Aorta (tissue), 5 donors: ENCODE results near the gene SLIT3. TPM values are rescaled to one million over a fixed set of nuclear protein-coding genes. Genes with fewer than 3 reads are reported as not detected.

ENCODE experiments used
- ATAC-seq: fragments of 200-7000 bp; cut with Tn5 transposase; one replicate; pipeline ENCODE4 v1.9.1; 2022; ENCODE audit warnings: moderate library complexity; ENCODE audit not compliant: low FRiP score
- DNase-seq, 2 donors: peaks; one replicate each; pipeline ENCODE4 v3.0.0-alpha.2; 2020
- H3K27ac ChIP-seq, 2 donors: one replicate each; pipeline ENCODE4 v1.5.1; 2013; ENCODE audit warnings: low read length in 2 of 2, mild to moderate bottlenecking in 2 of 2, moderate library complexity in 2 of 2, control low read depth in 1 of 2, inconsistent platforms in 1 of 2, low read depth in 1 of 2
- H3K27me3 ChIP-seq, 2 donors: one replicate each; pipeline ENCODE4 v1.6.1; 2013; ENCODE audit warnings: control low read depth in 1 of 2, low read length in 1 of 2, mild to moderate bottlenecking in 1 of 2, moderate library complexity in 1 of 2; ENCODE audit not compliant: insufficient read depth in 2 of 2, control insufficient read depth in 1 of 2
- H3K36me3 ChIP-seq, 2 donors: one replicate each; pipeline ENCODE4 v1.6.1; 2013; ENCODE audit warnings: control low read depth in 1 of 2, low read length in 1 of 2, mild to moderate bottlenecking in 1 of 2; ENCODE audit not compliant: insufficient read depth in 2 of 2, control insufficient read depth in 1 of 2
- H3K4me1 ChIP-seq, 2 donors: one replicate each; pipeline ENCODE4 v1.6.1; 2013; ENCODE audit warnings: low read length in 2 of 2, control low read depth in 1 of 2, mild to moderate bottlenecking in 1 of 2, moderate library complexity in 1 of 2; ENCODE audit not compliant: insufficient read depth in 2 of 2, control insufficient read depth in 1 of 2
- H3K4me3 ChIP-seq, 2 donors: one replicate each; pipeline ENCODE4 v1.5.1; 2013; ENCODE audit warnings: low read length in 2 of 2, control low read depth in 1 of 2, mild to moderate bottlenecking in 1 of 2
- H3K9me3 ChIP-seq: one replicate; pipeline ENCODE4 v1.6.1; 2013; ENCODE audit warnings: mild to moderate bottlenecking, low read length; ENCODE audit not compliant: control insufficient read depth
- WGBS, 2 donors: extraction: QIAGEN DNeasy Blood & Tissue Kit; methylation state at CpG; one replicate each; pipeline ENCODE4 v1.1.7; 2013; 5-methylcytosine and 5-hydroxymethylcytosine counted together
- intact Hi-C, 2 donors: fragments of 100-400 bp; cut with DNase I; formaldehyde crosslinking; loops; one replicate each; pipeline versions ENCODE4 v1.14.2 to v1.15.0; 2022
- long read RNA-seq, 2 donors: library from polyadenylated mRNA; unstranded; transcript quantifications; one replicate each; pipeline ENCODE4 v2.0.0, GENCODE V29; 2020 to 2021
- polyA plus RNA-seq, 2 donors: library from polyadenylated mRNA; stranded (reverse); fragments of 200-250 nt; gene quantifications; one replicate each; pipeline ENCODE4 v1.2.3, GENCODE V29; 2013
- total RNA-seq, 2 donors: library from RNA; stranded (reverse); fragmentation: NEBNext Ultra II Directional; extraction: Animal tissue kit (Norgen Biotek cat#: 25700); gene quantifications; one replicate each; pipeline ENCODE4 v1.2.1, GENCODE V29; 2021
- donor health status: healthy with polysubstance abuse.
- donor health status: Bipolar disorder and iron deficiency.
- donor health status: DM: no; HTN: no; CAD: no.
- donor health status: DM: no; HTN: no; CAD: no.
- donor health status: DM: yes; HTN: yes; CAD: no.

The SLIT3 gene
- total RNA-seq (100 to 1,000 TPM in 1 of 2 donors, 10 to 100 TPM in 1; 85.0 to 108 TPM), polyA plus RNA-seq (10 to 100 TPM in 1 of 2 donors, 1 to 10 TPM in 1; 8.6 to 69.0 TPM)
- long read RNA-seq, donor 1, partial matches to known transcripts: 95 of 129 reads
- long read RNA-seq, donor 1, other reads (novel, unspliced or antisense): 34 of 129 reads
- long read RNA-seq, donor 2, partial matches to known transcripts: 43 of 89 reads
- long read RNA-seq, donor 2, other reads (novel, unspliced or antisense): 46 of 89 reads

DNA sequence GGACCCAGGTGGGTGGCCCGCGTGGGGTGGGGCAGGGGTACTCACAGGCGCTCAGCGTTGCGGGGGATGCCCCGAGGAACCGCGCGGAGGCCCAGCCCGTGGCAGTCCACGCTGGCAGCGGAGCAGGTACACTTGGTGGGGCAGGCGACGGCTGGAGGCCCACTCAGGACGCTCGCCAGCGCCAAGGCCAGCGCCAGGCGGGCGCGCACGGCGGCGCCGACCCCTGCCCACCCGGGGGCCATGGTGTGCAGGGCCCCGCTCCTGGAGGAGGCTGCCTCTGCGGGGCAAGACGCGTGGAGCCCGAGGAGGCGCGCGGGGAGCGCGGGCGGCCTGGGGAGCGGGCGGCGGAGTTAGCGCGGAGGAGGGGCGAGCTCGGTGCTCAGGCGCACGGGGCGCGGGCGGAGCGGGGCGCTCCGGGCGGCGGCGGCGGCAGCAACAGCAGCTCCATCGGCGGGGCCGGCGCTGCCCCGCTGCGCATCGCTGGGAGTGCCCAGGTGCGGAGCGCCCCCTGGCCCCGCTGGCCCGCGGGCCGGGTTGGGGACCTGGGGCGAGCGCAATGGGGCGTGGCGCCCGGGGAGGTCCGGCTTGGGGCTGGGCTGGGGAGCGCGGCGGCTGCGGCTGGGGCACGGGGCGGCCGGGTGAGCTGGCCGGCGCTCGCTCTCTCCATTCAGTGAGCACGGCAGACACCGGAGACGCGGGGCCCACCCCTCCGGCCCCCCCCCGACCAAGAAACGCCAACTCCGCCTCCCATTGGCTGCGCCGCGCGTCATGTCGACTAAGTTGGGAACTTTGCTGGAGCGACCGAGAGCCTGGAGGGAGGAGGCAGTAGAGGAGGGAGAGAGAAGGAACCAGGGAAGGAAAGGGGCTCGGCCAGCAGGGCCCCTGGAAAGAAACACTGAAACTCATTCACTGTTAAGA lies at the start of gene SLIT3:
TSS of gene SLIT3 (minus strand) at position 672 of the 918 bp plus-strand sequence. CDS start at position 242, 430 bp downstream.
- WGBS, 2 donors: 1% methylated on average over 85 to 101 of the region's 101 CpGs
- Histone ChIP-seq H3K9me3 (no peaks in the 10 kb centered on the region), H3K36me3 (no peaks in the 10 kb centered on the region), H3K4me3 (peak within 1 kb of the TSS; percentile 78 to 79), H3K4me1 (peaks cover 0 to 6% of the 10 kb centered on the region in 2 donors), H3K27me3 (peaks cover 0 to 1% of the 10 kb centered on the region in 2 donors), H3K27ac (peak within 1 kb of the TSS; percentile 7 to 39)
- ATAC-seq (peak; percentile 85), DNase-seq (peak; percentile 90 to 95)
- intact Hi-C loops: loop anchor here (1.0 to 10.0 kb wide), 7 partner anchors 244 to 618 kb away; partner anchors contain the start of gene SPDL1 (in 1 of the 2)

DNA sequence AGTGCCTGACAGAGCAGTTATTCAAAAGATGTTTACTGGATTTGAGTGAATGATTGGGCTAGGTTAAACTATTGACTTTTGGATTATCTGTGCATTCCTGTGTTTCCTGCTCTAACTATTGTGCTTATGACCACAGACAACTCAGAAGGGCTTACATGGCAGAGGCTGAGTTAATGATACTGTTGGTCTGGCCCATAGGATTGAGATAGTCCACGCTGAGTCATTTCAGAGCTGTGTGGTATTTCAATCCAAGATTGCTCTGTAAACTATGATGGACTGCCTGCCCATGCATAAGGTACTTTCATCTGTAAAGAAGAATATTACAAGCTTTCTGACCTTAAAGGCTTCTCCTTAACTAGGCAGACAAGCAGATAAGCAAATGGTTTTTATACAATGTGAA lies 49.1 kb upstream of the SLIT3 start:
- intact Hi-C loops: no loop called here
- ATAC-seq: no peak
- peaks cover 0 to 4% of the 10 kb centered on the region in 2 donors for H3K4me1 ChIP-seq
- no peak overlapping the region for H3K4me3 ChIP-seq
- WGBS, 2 donors: 75 to 80% methylated on average over 1 of the region's 1 CpG
- H3K9me3 ChIP-seq: no peaks in the 10 kb centered on the region
- no peak overlapping the region for H3K27ac ChIP-seq
- DNase-seq: no peak
- H3K27me3 ChIP-seq: no peaks in the 10 kb centered on the region
- H3K36me3 ChIP-seq: no peaks in the 10 kb centered on the region

DNA sequence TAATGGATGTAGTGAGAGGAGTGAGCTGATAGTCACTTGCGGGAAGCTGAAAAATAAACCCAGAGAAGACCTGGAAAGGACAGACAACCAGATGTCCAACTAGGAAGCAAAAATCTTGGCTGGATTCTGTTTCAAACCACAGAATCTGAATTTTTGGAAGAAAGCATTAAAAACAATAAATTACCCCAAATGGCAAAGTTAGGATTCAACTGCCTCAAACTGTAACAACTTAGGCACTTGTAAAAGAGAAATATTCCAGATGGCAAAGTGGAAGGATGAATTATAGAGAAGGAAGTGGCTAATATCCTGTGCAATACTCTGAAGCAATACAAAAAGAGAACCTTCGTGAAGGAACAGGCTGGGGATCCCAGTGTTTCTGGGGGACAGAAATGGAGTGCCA lies 46.8 kb upstream of the SLIT3 start:
- intact Hi-C loops: no loop called here
- WGBS, 2 donors: 74 to 95% methylated on average over 2 of the region's 2 CpGs
- Histone ChIP-seq H3K4me3 (no peak overlapping the region), H3K4me1 (peaks cover 0 to 4% of the 10 kb centered on the region in 2 donors), H3K27ac (no peak overlapping the region), H3K36me3 (no peaks in the 10 kb centered on the region), H3K27me3 (no peaks in the 10 kb centered on the region), H3K9me3 (no peaks in the 10 kb centered on the region)
- ATAC-seq (no peak), DNase-seq (no peak)

- Histone ChIP-seq H3K27me3 (no peaks in the 10 kb centered on the region), H3K27ac (no peak overlapping the region), H3K9me3 (no peaks in the 10 kb centered on the region), H3K36me3 (no peaks in the 10 kb centered on the region), H3K4me1 (peaks cover 0 to under 1% of the 10 kb centered on the region in 2 donors), H3K4me3 (no peak overlapping the region)
- intact Hi-C loops: no loop called here
- ATAC-seq: no peak
- WGBS, 2 donors: 80 to 81% methylated on average over 3 of the region's 3 CpGs
- DNase-seq: no peak
Measured at GRCh38 chr5:169344629-169345028, 43.7 kb upstream of the SLIT3 start.

DNA sequence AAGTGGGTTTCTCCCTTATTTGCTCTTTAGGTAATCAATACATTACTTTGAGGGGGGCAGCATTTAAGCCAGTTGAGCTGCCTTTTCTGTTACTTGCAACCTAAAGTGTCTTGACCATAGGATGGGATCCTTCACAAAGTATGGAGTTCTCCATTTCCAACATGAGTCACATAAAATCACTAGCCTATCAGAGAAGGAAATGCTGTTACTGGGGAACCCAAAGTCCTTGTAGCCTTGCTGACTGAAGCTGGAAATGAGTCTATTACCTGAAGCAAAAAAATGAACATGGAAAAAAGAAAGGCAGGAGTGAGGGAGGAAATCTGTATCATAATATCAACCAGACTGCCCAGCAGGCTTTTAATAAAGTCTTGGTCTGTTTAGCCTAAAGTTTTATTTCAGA lies 42.8 kb upstream of the SLIT3 start:
- DNase-seq (no peak), ATAC-seq (no peak)
- Histone ChIP-seq H3K36me3 (no peaks in the 10 kb centered on the region), H3K9me3 (no peaks in the 10 kb centered on the region), H3K4me3 (no peak overlapping the region), H3K27me3 (no peaks in the 10 kb centered on the region), H3K27ac (no peak overlapping the region), H3K4me1 (no peaks in the 10 kb centered on the region)
- intact Hi-C loops: no loop called here

DNA sequence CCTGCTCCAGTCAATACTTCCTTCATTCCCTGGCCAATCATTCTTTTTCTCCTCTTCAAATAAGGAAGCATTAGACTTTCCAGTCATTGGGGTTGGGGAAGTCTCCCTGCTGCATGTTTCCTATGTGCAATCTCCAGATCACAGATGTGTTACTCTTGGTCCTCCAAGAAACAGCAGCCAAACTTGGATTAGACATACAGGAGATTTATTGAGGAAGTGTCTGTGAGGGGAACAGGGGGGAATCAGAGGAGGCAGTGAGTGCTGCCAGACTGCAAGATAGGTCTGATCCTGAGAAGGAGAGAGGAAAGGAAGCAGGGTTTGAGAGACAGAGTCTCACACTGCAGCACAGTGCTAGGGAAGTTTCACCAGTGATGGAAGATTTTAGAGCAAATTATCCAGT lies 40.6 kb upstream of the SLIT3 start:
- ATAC-seq (no peak), DNase-seq (no peak)
- no peaks in the 10 kb centered on the region for H3K36me3 ChIP-seq
- H3K4me3 ChIP-seq: no peak overlapping the region
- H3K27ac ChIP-seq: no peak overlapping the region
- intact Hi-C loops: no loop called here
- no peaks in the 10 kb centered on the region for H3K9me3 ChIP-seq
- H3K27me3 ChIP-seq: no peaks in the 10 kb centered on the region
- no peaks in the 10 kb centered on the region for H3K4me1 ChIP-seq

DNA sequence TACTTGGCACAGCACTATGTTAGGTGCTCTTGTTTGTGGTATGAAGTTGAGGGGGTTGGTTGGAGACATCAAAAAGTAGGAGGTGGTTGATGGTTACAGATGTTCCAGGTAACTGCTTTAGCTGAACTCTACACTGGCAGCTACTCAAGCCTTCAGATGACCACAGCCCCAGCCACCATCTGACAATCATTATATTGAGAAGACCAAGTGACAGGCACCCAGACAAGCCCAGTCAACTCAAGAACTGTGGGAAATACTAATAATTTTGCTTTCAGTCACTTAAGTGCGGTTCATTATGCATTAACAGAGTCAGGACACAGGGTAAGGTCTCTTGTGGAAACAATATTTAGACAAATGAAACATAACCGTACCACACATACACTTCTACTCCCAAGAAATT lies 38.9 kb upstream of the SLIT3 start:
- intact Hi-C loops: no loop called here
- H3K27ac ChIP-seq: no peak overlapping the region
- no peak for DNase-seq
- no peaks in the 10 kb centered on the region for H3K9me3 ChIP-seq
- no peak overlapping the region for H3K4me3 ChIP-seq
- no peaks in the 10 kb centered on the region for H3K4me1 ChIP-seq
- no peaks in the 10 kb centered on the region for H3K36me3 ChIP-seq
- no peak for ATAC-seq
- H3K27me3 ChIP-seq: no peaks in the 10 kb centered on the region
- WGBS, 2 donors: 89 to 92% methylated on average over 2 of the region's 2 CpGs

- ATAC-seq (no peak), DNase-seq (no peak)
- intact Hi-C loops: no loop called here
- H3K36me3 ChIP-seq: no peaks in the 10 kb centered on the region
- no peak overlapping the region for H3K4me3 ChIP-seq
- H3K27ac ChIP-seq: no peak overlapping the region
- H3K27me3 ChIP-seq: no peaks in the 10 kb centered on the region
- no peaks in the 10 kb centered on the region for H3K4me1 ChIP-seq
- H3K9me3 ChIP-seq: no peaks in the 10 kb centered on the region
- 66 to 67% methylated on average over 2 of the region's 2 CpGs for WGBS, 2 donors
Measured at GRCh38 chr5:169336242-169336641, 35.3 kb upstream of the SLIT3 start.

DNA sequence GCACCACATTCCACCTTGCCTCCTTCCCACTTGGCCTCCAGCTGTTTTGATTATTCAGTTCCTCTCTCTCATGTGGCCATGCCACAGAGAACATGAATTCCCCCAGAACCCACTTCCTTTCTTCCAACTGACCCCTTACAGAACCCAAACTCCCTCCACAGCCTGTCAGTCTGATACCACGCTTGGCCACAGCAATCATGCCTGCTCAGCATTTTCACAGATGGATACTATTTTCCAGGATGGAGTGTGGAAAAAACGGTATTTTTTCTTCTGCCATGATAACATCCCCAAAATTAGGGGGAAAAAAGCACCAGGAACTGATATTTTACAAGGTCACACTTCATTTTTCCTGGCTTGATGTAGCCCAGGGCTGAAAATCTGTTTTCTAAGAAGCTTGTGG lies 34.9 kb upstream of the SLIT3 start:
- Histone ChIP-seq H3K9me3 (no peaks in the 10 kb centered on the region), H3K36me3 (no peaks in the 10 kb centered on the region), H3K4me3 (no peak overlapping the region), H3K27ac (no peak overlapping the region), H3K27me3 (no peaks in the 10 kb centered on the region), H3K4me1 (no peaks in the 10 kb centered on the region)
- WGBS, 2 donors: 66 to 67% methylated on average over 2 of the region's 2 CpGs
- ATAC-seq (no peak), DNase-seq (no peak)
- intact Hi-C loops: no loop called here
